K562 (cell line): ENCODE results near the gene SFRP5. TPM values are rescaled to one million over a fixed set of nuclear protein-coding genes. Genes with fewer than 3 reads are reported as not detected.

Source experiments
- ARHGAP35 ChIP-seq: fragments of 450-650 bp; IDR thresholded peaks from 2 replicates; pipeline ENCODE4 v1.6.1; 2018; ENCODE audit not compliant: partially characterized antibody
- ASH1L ChIP-seq: fragments of 450-650 bp; IDR thresholded peaks from 2 replicates; pipeline ENCODE4 v1.6.1; 2018; ENCODE audit warnings: borderline replicate concordance, mild to moderate bottlenecking, low read depth; ENCODE audit not compliant: partially characterized antibody
- CCNT2 ChIP-seq: IDR thresholded peaks from 2 replicates; pipeline ENCODE4 v1.6.1; 2011; ENCODE audit warnings: borderline replicate concordance, low read depth, mild to moderate bottlenecking, moderate library complexity, mixed read lengths, low read length; ENCODE audit not compliant: insufficient read length; ENCODE audit errors: extremely low read depth
- CGGBP1 ChIP-seq: fragments of 250-450 bp; sonication (Bioruptor Pico); IDR thresholded peaks from 2 replicates; pipeline ENCODE4 v1.9.0; 2021; ENCODE audit warnings: mild to moderate bottlenecking
- FOXJ3 ChIP-seq: sonication (generic); formaldehyde crosslinking; IDR thresholded peaks from 2 replicates; pipeline ENCODE4 v1.4.0; 2020; ENCODE audit warnings: mild to moderate bottlenecking, missing genetic modification reagents
- KDM1A ChIP-seq, 2 experiments: fragments of 450-650 bp; IDR thresholded peaks; 2 replicates each; pipeline ENCODE4 v1.6.1; 2016; ENCODE audit warnings: mild to moderate bottlenecking in 2 of 2
- NR2C2 ChIP-seq, 2 experiments: fragments of 200-800 bp in 1 of 2; sonication (Bioruptor generic) in 1 of 2; sonication (generic) in 1 of 2; formaldehyde crosslinking in 1 of 2; IDR thresholded peaks; 2 replicates each; pipeline versions ENCODE4 v1.6.1 to v1.8.0; 2016 to 2022; ENCODE audit warnings: mild to moderate bottlenecking in 1 of 2, missing compliant biosample characterization in 1 of 2, missing genetic modification characterization in 1 of 2, missing genetic modification reagents in 1 of 2
- PHF8 ChIP-seq: fragments of 200-600 bp; sonication (generic); IDR thresholded peaks from 2 replicates; pipeline ENCODE4 v1.6.1; 2012; ENCODE audit warnings: mixed run types, mild to moderate bottlenecking, inconsistent platforms, low read length, moderate library complexity, borderline replicate concordance
- RBM15 ChIP-seq: fragments of 200-400 bp; formaldehyde crosslinking; IDR thresholded peaks from 2 replicates; pipeline ENCODE4 v1.6.1; 2018; ENCODE audit warnings: mild to moderate bottlenecking, low read length, moderate library complexity; ENCODE audit not compliant: insufficient read depth
- RUNX1 ChIP-seq: sonication (generic); IDR thresholded peaks from 2 replicates; pipeline ENCODE4 v1.6.1; 2016; ENCODE audit warnings: antibody characterized with exemption, low read depth
- SMARCE1 ChIP-seq: fragments of 450-650 bp; IDR thresholded peaks from 2 replicates; pipeline ENCODE4 v1.7.1; 2016; ENCODE audit warnings: mild to moderate bottlenecking
- TARDBP ChIP-seq: fragments of 450-650 bp; IDR thresholded peaks from 2 replicates; pipeline ENCODE4 v1.6.1; 2016
- ZFP36 ChIP-seq: fragments of 150-350 bp; IDR thresholded peaks from 2 replicates; pipeline ENCODE4 v1.6.1; 2018; ENCODE audit warnings: low read length, low read depth; ENCODE audit not compliant: partially characterized antibody
- ZNF780A ChIP-seq: fragments of 250-450 bp; sonication (Bioruptor Pico); IDR thresholded peaks from 2 replicates; pipeline ENCODE4 v1.5.0; 2021; ENCODE audit warnings: mild to moderate bottlenecking
- polyA plus RNA-seq, 8 experiments: library from polyadenylated mRNA; depleted of rRNA in 4 of 8; stranded (reverse) in 5 of 8; unstranded in 3 of 8; fragments of >200 nt; fragmentation: Nextera tagmentation in 2 of 8; fragmentation: Illumina TruSeq in 1 of 8; extraction: Ambion mirVana in 2 of 8; extraction: Trizol in 1 of 8; gene quantifications; 2 replicates each; pipeline versions ENCODE4 v1.2.1 to v1.2.3, GENCODE V29; 2011 to 2014; ENCODE audit warnings: inconsistent platforms in 1 of 8, missing spikeins in 1 of 8
- total RNA-seq, 7 experiments: library from RNA; depleted of rRNA in 6 of 7; stranded (reverse); fragments of >200 nt in 6 of 7; fragmentation: Illumina TruSeq in 2 of 7; extraction: Trizol in 2 of 7; gene quantifications; 2 replicates each; pipeline versions ENCODE4 v1.2.1 to v1.2.3, GENCODE V29; 2011 to 2021; ENCODE audit warnings: low replicate concordance in 1 of 7
- TF ChIP-seq, protein P1 (sequence below), 2 experiments: IDR thresholded peaks in 1 of 2; conservative IDR thresholded peaks in 1 of 2; 2 replicates each; pipeline ENCODE4 v1.6.1; 2016; ENCODE audit warnings: low read depth in 2 of 2, mild to moderate bottlenecking in 1 of 2, missing compliant biosample characterization in 1 of 2, missing genetic modification characterization in 1 of 2, moderate library complexity in 1 of 2
- TF ChIP-seq, protein P2 (sequence below): fragments of 450-650 bp; conservative IDR thresholded peaks from 2 replicates; pipeline ENCODE4 v1.6.1; 2016; ENCODE audit warnings: missing genetic modification characterization, low read depth, mild to moderate bottlenecking, control low read depth, missing compliant biosample characterization
- TF ChIP-seq, protein P3 (sequence below): sonication (generic); formaldehyde crosslinking; IDR thresholded peaks from 2 replicates; pipeline ENCODE4 v1.8.0; 2023; ENCODE audit warnings: mild to moderate bottlenecking, missing genetic modification reagents

SFRP5 gene
- total and polyA plus RNA-seq, 9 of the 15 experiments (the other 6 are each of a cell fraction or from before 2014, with no cell fraction given), result 0.07 to 0.29 (median 0.13) TPM; not detected in 3

- TF ChIP-seq, protein P1, sequence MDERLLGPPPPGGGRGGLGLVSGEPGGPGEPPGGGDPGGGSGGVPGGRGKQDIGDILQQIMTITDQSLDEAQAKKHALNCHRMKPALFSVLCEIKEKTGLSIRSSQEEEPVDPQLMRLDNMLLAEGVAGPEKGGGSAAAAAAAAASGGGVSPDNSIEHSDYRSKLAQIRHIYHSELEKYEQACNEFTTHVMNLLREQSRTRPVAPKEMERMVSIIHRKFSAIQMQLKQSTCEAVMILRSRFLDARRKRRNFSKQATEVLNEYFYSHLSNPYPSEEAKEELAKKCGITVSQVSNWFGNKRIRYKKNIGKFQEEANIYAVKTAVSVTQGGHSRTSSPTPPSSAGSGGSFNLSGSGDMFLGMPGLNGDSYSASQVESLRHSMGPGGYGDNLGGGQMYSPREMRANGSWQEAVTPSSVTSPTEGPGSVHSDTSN (CRISPR knock-in tag; IDR thresholded peaks at IDR 0.05; ENCODE audit: low read depth), result peak; percentile 85
- TF ChIP-seq, protein P1 (tag; conservative IDR thresholded peaks at IDR 0.05; ENCODE audit: low read depth), result peak; percentile 96
- TF ChIP-seq FOXJ3 (no peak), KDM1A (IDR thresholded peaks at IDR 0.05) (peak; percentile 85 to 93), RBM15 (no peak), SMARCE1 (peak; percentile 89), TARDBP (0 out of 2 replicates have a peak, but pooled peaks have one; percentile 25), RUNX1 (no peak; the same call in 1 of the 2 replicates), ZFP36 (no peak), ARHGAP35 (no peak), ZNF780A (CRISPR knock-in tag) (no peak), NR2C2 (CRISPR knock-in tag; IDR thresholded peaks at IDR 0.05) (no peak), NR2C2 (tag; IDR thresholded peaks at IDR 0.05) (peak; percentile 11; the same call in 1 of the 2 replicates), PHF8 (no peak), CGGBP1 (CRISPR knock-in tag) (no peak), CCNT2 (peak; percentile 91), ASH1L (no peak)
- TF ChIP-seq, protein P2, sequence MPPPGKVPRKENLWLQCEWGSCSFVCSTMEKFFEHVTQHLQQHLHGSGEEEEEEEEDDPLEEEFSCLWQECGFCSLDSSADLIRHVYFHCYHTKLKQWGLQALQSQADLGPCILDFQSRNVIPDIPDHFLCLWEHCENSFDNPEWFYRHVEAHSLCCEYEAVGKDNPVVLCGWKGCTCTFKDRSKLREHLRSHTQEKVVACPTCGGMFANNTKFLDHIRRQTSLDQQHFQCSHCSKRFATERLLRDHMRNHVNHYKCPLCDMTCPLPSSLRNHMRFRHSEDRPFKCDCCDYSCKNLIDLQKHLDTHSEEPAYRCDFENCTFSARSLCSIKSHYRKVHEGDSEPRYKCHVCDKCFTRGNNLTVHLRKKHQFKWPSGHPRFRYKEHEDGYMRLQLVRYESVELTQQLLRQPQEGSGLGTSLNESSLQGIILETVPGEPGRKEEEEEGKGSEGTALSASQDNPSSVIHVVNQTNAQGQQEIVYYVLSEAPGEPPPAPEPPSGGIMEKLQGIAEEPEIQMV (tag), result no peak
- TF ChIP-seq, protein P3, sequence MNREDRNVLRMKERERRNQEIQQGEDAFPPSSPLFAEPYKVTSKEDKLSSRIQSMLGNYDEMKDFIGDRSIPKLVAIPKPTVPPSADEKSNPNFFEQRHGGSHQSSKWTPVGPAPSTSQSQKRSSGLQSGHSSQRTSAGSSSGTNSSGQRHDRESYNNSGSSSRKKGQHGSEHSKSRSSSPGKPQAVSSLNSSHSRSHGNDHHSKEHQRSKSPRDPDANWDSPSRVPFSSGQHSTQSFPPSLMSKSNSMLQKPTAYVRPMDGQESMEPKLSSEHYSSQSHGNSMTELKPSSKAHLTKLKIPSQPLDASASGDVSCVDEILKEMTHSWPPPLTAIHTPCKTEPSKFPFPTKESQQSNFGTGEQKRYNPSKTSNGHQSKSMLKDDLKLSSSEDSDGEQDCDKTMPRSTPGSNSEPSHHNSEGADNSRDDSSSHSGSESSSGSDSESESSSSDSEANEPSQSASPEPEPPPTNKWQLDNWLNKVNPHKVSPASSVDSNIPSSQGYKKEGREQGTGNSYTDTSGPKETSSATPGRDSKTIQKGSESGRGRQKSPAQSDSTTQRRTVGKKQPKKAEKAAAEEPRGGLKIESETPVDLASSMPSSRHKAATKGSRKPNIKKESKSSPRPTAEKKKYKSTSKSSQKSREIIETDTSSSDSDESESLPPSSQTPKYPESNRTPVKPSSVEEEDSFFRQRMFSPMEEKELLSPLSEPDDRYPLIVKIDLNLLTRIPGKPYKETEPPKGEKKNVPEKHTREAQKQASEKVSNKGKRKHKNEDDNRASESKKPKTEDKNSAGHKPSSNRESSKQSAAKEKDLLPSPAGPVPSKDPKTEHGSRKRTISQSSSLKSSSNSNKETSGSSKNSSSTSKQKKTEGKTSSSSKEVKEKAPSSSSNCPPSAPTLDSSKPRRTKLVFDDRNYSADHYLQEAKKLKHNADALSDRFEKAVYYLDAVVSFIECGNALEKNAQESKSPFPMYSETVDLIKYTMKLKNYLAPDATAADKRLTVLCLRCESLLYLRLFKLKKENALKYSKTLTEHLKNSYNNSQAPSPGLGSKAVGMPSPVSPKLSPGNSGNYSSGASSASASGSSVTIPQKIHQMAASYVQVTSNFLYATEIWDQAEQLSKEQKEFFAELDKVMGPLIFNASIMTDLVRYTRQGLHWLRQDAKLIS (CRISPR knock-in tag), result no peak
Observed at GRCh38 chr10:97788552-97789442, 17.0 kb upstream of the SFRP5 start (continued).
